HEK293 (cell line): ENCODE results near the gene SHROOM3.

Experiments
- CTCF ChIA-PET: fragments of 350-600 bp; formaldehyde crosslinking; extraction: SDS; loops from one replicate; lab custom pipeline; 2021; ENCODE audit warnings: antibody characterized with exemption; lab: Yijun Ruan, JAX
- POLR2A ChIA-PET: fragments of 300-600 bp; formaldehyde crosslinking; extraction: SDS; loops from one replicate; lab custom pipeline; 2020; ENCODE audit warnings: antibody characterized with exemption, inconsistent platforms; lab: Yijun Ruan, JAX
- H3K27ac ChIP-seq: fragments of 200-500 bp; sonication (Bioruptor generic); 2 replicates; pipeline ENCODE4 v1.5.1; 2014; ENCODE audit warnings: low read depth, low read length, control low read depth, inconsistent platforms; ENCODE audit errors: extremely low read depth
- H3K36me3 ChIP-seq, 2 experiments: fragments of 200-500 bp in 1 of 2; sonication (Bioruptor generic) in 1 of 2; 1 replicate in 1 of 2; 2 replicates in 1 of 2; pipeline ENCODE4 v1.5.1; 2014 to 2017; ENCODE audit warnings: inconsistent platforms in 2 of 2, low read length in 2 of 2; ENCODE audit not compliant: control insufficient read depth in 2 of 2, insufficient read depth in 1 of 2
- H3K4me1 ChIP-seq: fragments of 200-500 bp; sonication (Bioruptor generic); 2 replicates; pipeline ENCODE4 v1.5.1; 2014; ENCODE audit warnings: mild to moderate bottlenecking, low read length, inconsistent platforms; ENCODE audit not compliant: control insufficient read depth, insufficient read depth
- H3K4me3 ChIP-seq: 2 replicates; pipeline ENCODE4 v1.5.1; 2011; ENCODE audit warnings: low read depth, mild to moderate bottlenecking, control low read depth, low read length, moderate library complexity
- H3K9me3 ChIP-seq: fragments of 200-500 bp; sonication (Bioruptor generic); 2 replicates; pipeline ENCODE4 v1.5.1; 2014; ENCODE audit warnings: low read depth, low read length, inconsistent platforms; ENCODE audit not compliant: control insufficient read depth, insufficient read depth
- EGR2 ChIP-seq: fragments of 450-650 bp; formaldehyde crosslinking; IDR thresholded peaks from 2 replicates; pipeline ENCODE4 v1.5.1; 2016; ENCODE audit warnings: low read depth, missing biosample characterization, missing genetic modification characterization
- SP3 ChIP-seq: fragments of 450-650 bp; formaldehyde crosslinking; IDR thresholded peaks from 2 replicates; pipeline ENCODE4 v1.5.1; 2016; ENCODE audit warnings: missing biosample characterization, missing genetic modification characterization
- ZBTB8A ChIP-seq: fragments of 450-650 bp; formaldehyde crosslinking; IDR thresholded peaks from 2 replicates; pipeline ENCODE4 v1.5.1; 2016; ENCODE audit warnings: missing biosample characterization, missing genetic modification characterization
- ZNF132 ChIP-seq: fragments of 450-650 bp; formaldehyde crosslinking; IDR thresholded peaks from 2 replicates; pipeline ENCODE4 v1.5.1; 2017; ENCODE audit warnings: missing biosample characterization, missing genetic modification characterization, borderline replicate concordance
- ZNF280C ChIP-seq: fragments of 450-650 bp; formaldehyde crosslinking; IDR thresholded peaks from 2 replicates; pipeline ENCODE4 v1.5.1; 2016; ENCODE audit warnings: missing biosample characterization, missing genetic modification characterization
- ZNF394 ChIP-seq: fragments of 450-650 bp; formaldehyde crosslinking; IDR thresholded peaks from 2 replicates; pipeline ENCODE4 v1.5.1; 2016; ENCODE audit warnings: missing biosample characterization, missing genetic modification characterization, mild to moderate bottlenecking, moderate library complexity, borderline replicate concordance
- ZNF48 ChIP-seq: fragments of 450-650 bp; formaldehyde crosslinking; IDR thresholded peaks from 2 replicates; pipeline ENCODE4 v1.5.1; 2016; ENCODE audit warnings: missing biosample characterization, missing genetic modification characterization
- ZNF513 ChIP-seq: fragments of 450-650 bp; IDR thresholded peaks from 2 replicates; pipeline ENCODE4 v1.5.1; 2018; ENCODE audit warnings: missing biosample characterization, missing genetic modification characterization
- ZNF626 ChIP-seq: fragments of 450-650 bp; sonication (Bioruptor Pico); formaldehyde crosslinking; IDR thresholded peaks from 2 replicates; pipeline ENCODE4 v1.5.1; 2018; ENCODE audit warnings: missing biosample characterization, missing genetic modification characterization, inconsistent platforms
- ZXDB ChIP-seq: fragments of 450-650 bp; formaldehyde crosslinking; IDR thresholded peaks from 2 replicates; pipeline ENCODE4 v1.5.1; 2016; ENCODE audit warnings: missing biosample characterization, missing genetic modification characterization
- TF ChIP-seq, protein P1 (sequence below): fragments of 450-650 bp; formaldehyde crosslinking; IDR thresholded peaks from 2 replicates; pipeline ENCODE4 v1.5.1; 2016; ENCODE audit warnings: missing biosample characterization, missing genetic modification characterization, borderline replicate concordance
- TF ChIP-seq, protein P2 (sequence below): fragments of 450-650 bp; formaldehyde crosslinking; IDR thresholded peaks from 2 replicates; pipeline ENCODE4 v1.5.1; 2016; ENCODE audit warnings: missing biosample characterization, missing genetic modification characterization
- TF ChIP-seq, protein P3 (sequence below): fragments of 450-650 bp; formaldehyde crosslinking; IDR thresholded peaks from 2 replicates; pipeline ENCODE4 v1.5.1; 2016; ENCODE audit warnings: missing biosample characterization, missing genetic modification characterization
- TF ChIP-seq, protein P4 (sequence below): fragments of 450-650 bp; formaldehyde crosslinking; IDR thresholded peaks from 2 replicates; pipeline ENCODE4 v1.5.1; 2016; ENCODE audit warnings: missing biosample characterization, missing genetic modification characterization

Gene SHROOM3

GRCh38 chr4:76752861-76753501, 318.0 kb downstream of the SHROOM3 start:
- CTCF ChIA-PET, result no interaction called here
- TF ChIP-seq SP3 (no peak), ZXDB (tag by site-specific recombination) (no peak), EGR2 (tag by site-specific recombination) (no peak), ZNF626 (tag by site-specific recombination) (no peak), ZNF132 (tag by site-specific recombination) (no peak), ZNF48 (tag by site-specific recombination) (no peak)
- TF ChIP-seq, protein P1, sequence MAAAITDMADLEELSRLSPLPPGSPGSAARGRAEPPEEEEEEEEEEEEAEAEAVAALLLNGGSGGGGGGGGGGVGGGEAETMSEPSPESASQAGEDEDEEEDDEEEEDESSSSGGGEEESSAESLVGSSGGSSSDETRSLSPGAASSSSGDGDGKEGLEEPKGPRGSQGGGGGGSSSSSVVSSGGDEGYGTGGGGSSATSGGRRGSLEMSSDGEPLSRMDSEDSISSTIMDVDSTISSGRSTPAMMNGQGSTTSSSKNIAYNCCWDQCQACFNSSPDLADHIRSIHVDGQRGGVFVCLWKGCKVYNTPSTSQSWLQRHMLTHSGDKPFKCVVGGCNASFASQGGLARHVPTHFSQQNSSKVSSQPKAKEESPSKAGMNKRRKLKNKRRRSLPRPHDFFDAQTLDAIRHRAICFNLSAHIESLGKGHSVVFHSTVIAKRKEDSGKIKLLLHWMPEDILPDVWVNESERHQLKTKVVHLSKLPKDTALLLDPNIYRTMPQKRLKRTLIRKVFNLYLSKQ (tag by site-specific recombination), result no peak
- TF ChIP-seq, protein P2, sequence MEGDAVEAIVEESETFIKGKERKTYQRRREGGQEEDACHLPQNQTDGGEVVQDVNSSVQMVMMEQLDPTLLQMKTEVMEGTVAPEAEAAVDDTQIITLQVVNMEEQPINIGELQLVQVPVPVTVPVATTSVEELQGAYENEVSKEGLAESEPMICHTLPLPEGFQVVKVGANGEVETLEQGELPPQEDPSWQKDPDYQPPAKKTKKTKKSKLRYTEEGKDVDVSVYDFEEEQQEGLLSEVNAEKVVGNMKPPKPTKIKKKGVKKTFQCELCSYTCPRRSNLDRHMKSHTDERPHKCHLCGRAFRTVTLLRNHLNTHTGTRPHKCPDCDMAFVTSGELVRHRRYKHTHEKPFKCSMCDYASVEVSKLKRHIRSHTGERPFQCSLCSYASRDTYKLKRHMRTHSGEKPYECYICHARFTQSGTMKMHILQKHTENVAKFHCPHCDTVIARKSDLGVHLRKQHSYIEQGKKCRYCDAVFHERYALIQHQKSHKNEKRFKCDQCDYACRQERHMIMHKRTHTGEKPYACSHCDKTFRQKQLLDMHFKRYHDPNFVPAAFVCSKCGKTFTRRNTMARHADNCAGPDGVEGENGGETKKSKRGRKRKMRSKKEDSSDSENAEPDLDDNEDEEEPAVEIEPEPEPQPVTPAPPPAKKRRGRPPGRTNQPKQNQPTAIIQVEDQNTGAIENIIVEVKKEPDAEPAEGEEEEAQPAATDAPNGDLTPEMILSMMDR, result no peak
- TF ChIP-seq, protein P3, sequence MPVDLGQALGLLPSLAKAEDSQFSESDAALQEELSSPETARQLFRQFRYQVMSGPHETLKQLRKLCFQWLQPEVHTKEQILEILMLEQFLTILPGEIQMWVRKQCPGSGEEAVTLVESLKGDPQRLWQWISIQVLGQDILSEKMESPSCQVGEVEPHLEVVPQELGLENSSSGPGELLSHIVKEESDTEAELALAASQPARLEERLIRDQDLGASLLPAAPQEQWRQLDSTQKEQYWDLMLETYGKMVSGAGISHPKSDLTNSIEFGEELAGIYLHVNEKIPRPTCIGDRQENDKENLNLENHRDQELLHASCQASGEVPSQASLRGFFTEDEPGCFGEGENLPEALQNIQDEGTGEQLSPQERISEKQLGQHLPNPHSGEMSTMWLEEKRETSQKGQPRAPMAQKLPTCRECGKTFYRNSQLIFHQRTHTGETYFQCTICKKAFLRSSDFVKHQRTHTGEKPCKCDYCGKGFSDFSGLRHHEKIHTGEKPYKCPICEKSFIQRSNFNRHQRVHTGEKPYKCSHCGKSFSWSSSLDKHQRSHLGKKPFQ (tag by site-specific recombination), result no peak
- TF ChIP-seq, protein P4, sequence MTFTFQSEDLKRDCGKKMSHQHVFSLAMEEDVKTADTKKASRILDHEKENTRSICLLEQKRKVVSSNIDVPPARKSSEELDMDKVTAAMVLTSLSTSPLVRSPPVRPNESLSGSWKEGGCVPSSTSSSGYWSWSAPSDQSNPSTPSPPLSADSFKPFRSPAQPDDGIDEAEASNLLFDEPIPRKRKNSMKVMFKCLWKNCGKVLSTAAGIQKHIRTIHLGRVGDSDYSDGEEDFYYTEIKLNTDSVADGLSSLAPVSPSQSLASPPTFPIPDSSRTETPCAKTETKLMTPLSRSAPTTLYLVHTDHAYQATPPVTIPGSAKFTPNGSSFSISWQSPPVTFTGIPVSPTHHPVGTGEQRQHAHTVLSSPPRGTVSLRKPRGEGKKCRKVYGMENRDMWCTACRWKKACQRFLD (tag by site-specific recombination), result no peak
- TF ChIP-seq, all 188 proteins: peak for 0
- H3K4me3 ChIP-seq, result no peak overlapping the region
- H3K9me3 ChIP-seq, result no peaks in the 10 kb centered on the region
- POLR2A ChIA-PET, result no interaction called here
- peaks cover 0 to 34% of the 10 kb centered on the region in 2 experiments; a peak in 1 of 3 replicates for H3K36me3 ChIP-seq
- 0 out of 2 replicates have a peak, but pooled peaks cover 7% of the 10 kb centered on the region for H3K4me1 ChIP-seq
- H3K27ac ChIP-seq, result no peak overlapping the region

DNA sequence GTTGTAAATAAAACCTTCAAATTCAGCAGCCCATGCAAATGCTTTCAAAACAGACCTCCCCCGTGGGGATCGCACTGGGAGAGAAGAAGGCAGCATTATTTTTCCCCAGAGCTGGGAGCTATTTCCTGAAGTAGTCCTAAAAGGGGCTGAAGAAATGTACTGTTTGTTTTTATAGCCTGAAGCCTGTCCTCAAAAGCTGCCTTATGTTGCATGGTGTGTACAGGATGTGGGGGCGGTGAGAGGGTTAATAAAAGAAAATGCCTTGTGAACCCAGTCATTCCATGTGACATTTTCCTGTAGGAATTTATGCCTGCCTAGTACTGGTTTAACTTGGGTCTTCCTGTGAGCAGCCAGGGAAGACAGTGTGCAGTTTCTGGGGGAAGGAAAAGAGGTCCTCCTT, 318.8 kb downstream of the SHROOM3 start:
- Histone ChIP-seq H3K4me1 (0 out of 2 replicates have a peak, but pooled peaks cover 2% of the 10 kb centered on the region), H3K27ac (no peak overlapping the region), H3K9me3 (no peaks in the 10 kb centered on the region), H3K4me3 (no peak overlapping the region)
- POLR2A ChIA-PET, result no interaction called here
- TF ChIP-seq ZBTB8A (tag by site-specific recombination) (peak; percentile 31; the same call in 1 of the 2 replicates), ZNF394 (tag by site-specific recombination) (no peak)
- TF ChIP-seq, all 188 proteins: peak for 1
- peaks cover 0 to 34% of the 10 kb centered on the region in 2 experiments; a peak in 1 of 3 replicates for H3K36me3 ChIP-seq
- CTCF ChIA-PET, result no interaction called here

- H3K4me3 ChIP-seq, result no peak overlapping the region
- H3K36me3 ChIP-seq, result peaks cover 0 to 40% of the 10 kb centered on the region in 2 experiments; a peak in 1 of 3 replicates
- ChIA-PET POLR2A (no interaction called here), CTCF (no interaction called here)
- no peaks in the 10 kb centered on the region for H3K9me3 ChIP-seq
- TF ChIP-seq ZNF513 (tag by site-specific recombination) (no peak), ZNF280C (tag by site-specific recombination) (no peak)
- no peak overlapping the region for H3K27ac ChIP-seq
- H3K4me1 ChIP-seq, result 0 out of 2 replicates have a peak, but pooled peaks cover 2% of the 10 kb centered on the region
Observed at GRCh38 chr4:76754439-76754838, 319.4 kb downstream of the SHROOM3 start.
